NCI-H146 treated with DMSO at 0.1 percent for 48 hours (cell line): ENCODE measurements around the gene WBP1L.
"Not testable (repeated sequence)": the region's sequence is repeated elsewhere in the genome, so short reads cannot be mapped to it uniquely, and the experiment has no call there.

ENCODE experiments used
- DNase-seq: peaks from one replicate; lab custom pipeline; 2025; ENCODE audit not compliant: unreplicated experiment; lab: John Stamatoyannopoulos, UW

The WBP1L gene

DNA sequence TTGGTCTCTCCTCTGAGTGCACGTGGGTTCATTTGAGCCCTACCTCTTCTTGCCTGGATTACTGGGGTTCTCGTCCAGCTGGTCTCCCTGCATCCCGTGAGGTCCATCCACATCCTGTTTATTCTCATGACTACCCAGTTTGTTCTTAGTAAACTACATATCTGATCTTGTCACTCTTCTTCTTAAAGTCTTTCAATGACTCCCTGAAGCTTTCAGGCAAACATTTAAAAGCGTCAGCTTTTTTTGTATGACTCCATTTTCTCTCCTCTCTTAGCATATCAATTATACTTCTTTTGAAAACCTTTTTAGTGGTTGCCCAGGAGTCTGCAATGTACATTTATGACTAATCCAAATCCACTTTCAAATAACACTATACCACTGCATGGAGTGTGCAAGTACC is 21.8 kb upstream of the WBP1L start:
- no peak for DNase-seq

GRCh38 chr10:102723989-102724388 is 19.8 kb upstream of the WBP1L start:
- DNase-seq = no peak

DNA sequence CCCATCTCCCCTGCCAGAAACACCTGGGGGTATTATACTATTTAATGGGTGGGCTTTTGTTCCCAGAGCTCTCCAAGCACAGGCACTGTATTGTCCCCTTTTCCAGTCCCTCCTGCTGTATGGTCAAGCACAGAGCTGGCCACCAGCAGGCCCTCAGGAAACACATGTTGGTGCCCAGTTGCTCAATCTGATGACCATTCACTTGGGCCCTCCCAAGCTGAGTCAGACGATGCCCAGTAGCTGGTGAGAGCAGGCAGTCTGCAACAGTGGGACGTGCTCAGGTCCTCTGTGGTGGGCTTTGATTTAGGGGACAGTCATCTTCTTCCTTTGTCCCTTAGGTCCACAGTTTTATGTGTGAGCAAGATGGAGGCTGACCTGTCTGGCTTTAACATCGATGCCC is 17.5 kb upstream of the WBP1L start:
- DNase-seq = no peak

GRCh38 chr10:102727037-102727818 is 16.5 kb upstream of the WBP1L start:
- no peak for DNase-seq

GRCh38 chr10:102729029-102730026 is 14.4 kb upstream of the WBP1L start:
- DNase-seq = peak; percentile 14

DNA sequence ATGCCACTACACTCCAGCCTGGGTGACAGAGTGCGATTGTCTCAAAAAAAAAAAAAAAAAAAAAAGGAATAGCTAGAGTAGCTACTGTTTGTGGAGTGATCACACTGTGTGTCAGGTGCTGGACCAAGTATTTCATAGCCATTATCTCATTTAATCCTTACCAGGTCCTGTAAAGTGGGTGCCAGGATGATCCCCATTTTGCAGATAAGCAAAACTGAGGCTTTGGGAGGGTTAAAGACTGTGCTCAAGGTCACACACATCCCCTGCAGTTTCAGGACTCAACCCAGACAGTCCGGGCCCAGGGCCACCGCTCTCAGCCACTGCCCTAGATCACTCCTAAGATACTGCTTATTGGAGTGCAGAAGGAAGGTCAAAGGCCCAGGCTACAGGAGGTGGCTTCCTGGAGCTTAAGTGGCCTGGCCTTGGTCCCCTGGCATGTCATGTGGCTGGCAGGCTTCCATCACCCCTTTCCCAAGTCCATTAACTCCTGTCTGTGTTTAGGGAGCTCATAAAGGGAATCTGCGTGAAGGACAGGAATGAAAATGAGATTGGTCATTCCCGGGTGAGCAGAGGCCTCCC is 12.4 kb upstream of the WBP1L start:
- no peak for DNase-seq

GRCh38 chr10:102732661-102733060 is 11.1 kb upstream of the WBP1L start:
- DNase-seq = no peak

DNA sequence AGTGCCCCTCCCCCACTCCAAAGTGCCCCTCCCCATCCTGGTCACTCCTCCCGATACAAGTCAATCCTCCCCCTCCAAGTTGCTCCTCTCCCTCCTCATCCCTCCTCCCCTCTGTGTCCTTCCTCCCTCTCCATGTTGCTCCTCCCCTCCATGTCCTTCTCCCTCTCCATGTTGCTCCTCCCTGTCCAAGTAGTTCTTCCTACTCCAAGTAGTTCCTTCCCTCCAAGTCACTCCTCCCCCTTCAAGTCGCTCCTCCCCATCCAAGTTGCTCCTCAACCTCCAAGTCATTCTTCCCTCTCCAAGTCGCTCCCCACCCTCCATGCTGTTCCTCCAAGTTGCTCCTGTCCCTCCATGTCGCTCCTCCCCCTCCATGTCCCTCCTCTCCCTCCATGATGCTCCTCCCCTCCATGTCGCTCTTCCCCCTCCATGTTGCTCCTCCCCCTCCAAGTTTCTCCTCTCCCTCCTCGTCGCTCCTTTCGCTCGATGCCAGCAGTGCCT is 8.6 kb upstream of the WBP1L start:
- no peak for DNase-seq

- no peak for DNase-seq
Measured at GRCh38 chr10:102738692-102739121, 5.0 kb upstream of the WBP1L start.

DNA sequence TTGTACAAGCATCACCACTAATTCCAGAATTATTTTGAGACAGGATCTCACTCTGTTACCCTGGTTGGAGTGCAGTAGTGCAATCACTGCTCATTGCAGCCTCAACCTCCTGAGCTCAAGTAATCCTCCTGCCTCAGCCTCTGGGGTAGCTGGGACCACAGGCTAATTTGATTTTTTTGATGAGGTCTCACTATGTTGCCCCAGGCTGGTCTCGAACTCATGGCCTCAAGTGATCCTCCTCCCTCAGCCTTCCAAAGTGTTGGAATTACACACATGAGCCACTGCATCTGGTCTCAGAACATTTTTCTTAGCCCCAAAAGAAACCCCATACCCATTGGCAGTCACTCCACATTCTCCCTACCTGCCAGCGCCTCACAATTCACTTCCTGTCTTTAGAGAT is 3.5 kb upstream of the WBP1L start:
- no peak for DNase-seq

- DNase-seq = no peak
Measured at GRCh38 chr10:102741726-102742237, 2.0 kb upstream of the WBP1L start.

GRCh38 chr10:102742313-102742712 is 1.4 kb upstream of the WBP1L start:
- not testable (repeated sequence) for DNase-seq

- peak; percentile 36 for DNase-seq
Measured at GRCh38 chr10:102743078-102743587, 615 bp upstream of the WBP1L start.

GRCh38 chr10:102744374-102745051 is 765 bp downstream of the WBP1L start:
- no peak for DNase-seq

DNA sequence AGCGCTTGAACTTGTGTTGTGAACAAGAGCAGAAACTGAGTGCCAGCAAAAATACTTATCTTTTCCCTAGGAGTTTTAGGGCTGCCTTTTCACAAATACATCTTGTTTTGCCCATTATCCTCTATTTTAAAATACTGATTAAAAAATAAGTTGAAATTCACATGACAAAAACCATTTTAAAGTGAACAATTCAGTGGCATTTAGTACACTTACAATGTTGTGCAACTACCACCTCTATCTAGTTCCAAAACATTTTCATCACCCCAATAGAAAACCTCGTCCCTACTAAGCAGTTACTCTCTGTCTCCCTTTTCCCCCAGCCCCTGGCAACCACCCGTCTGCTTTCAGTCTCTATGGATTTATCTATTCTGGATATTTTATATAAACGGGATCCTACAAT is 1.4 kb downstream of the WBP1L start:
- no peak for DNase-seq

DNA sequence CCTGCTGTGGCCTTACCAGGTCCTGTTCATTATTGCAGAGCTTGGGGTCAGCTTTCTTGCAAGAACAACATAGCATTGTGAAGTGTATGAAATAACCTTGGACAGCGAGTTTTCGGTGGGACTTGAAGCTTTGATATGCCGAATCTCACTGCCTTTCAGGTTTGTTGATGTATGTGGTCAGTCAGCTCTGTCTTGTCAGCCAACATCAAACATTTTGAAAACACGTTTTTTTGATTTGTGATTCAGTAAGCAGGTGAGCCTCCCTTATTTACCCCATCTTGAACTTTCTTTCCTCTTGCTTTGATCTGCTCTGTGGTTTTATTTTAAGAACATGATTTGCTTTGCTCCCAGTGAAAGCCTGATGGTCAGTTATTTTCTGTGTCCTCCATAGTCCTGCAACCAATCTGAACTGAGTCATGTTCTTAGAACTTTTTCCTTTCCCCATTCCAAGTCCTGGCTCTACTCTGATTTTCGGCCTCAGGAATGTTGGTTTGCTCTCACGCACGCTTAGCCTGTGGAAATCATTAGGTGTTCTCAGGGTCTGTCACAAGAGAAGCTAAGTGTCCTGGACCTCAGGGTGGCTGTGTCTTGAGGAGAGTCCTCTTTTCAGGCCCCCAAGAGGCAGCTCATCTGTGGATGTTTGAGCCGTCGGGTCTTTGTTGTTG is 8.7 kb downstream of the WBP1L start:
- no peak for DNase-seq

DNA sequence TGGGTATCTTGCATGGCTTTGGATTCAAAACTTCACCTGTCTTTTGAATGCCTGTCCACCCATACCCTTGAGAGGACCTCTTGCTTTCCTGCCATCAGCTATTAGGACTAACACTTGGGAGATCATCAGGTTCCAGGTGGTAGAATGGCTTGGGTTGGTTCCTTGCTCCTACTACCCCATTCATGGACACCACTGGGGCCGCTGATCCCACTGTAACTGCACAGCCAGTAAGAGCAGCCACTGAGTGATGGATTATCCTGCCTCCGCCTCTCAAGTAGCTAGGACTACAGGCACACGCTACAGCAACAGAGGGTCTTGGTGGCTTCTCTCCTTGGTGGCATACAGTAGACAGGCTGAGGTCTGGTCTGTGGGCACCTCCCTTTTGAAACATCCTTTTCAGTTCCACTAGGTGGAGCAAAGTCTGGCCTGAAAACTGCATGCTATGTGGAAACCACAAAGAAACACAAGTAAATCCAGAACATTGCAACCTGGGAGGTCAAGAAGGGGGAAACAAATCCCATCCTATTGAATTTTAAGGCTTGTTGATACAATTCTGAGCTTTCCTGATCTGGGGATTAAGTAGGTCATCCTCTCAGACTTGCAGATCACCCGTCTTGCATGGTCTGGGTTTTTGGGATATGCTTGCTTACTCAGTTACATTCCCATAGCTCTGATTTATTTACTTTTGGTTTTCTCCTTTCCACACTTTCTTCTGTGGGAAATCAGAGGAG is 9.4 kb downstream of the WBP1L start:
- no peak for DNase-seq

DNA sequence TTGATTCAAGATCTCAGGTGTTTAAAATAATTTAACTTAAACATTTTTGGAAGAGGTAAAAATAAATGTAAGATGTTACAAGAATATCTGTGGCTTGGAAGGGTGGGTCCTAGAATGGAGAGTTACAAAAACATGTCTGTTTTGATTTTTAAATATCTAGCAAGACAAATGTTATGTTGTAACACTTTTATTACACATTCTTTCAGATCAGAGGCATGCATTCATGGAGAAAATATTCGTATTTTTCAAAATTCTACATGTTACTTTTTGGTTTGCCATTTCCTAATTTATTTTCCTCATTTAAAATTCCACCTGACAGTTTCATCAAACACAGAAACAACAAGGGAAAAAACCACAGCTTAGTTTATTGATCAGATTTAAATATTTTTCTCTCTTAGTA is 10.0 kb downstream of the WBP1L start:
- DNase-seq = no peak

DNA sequence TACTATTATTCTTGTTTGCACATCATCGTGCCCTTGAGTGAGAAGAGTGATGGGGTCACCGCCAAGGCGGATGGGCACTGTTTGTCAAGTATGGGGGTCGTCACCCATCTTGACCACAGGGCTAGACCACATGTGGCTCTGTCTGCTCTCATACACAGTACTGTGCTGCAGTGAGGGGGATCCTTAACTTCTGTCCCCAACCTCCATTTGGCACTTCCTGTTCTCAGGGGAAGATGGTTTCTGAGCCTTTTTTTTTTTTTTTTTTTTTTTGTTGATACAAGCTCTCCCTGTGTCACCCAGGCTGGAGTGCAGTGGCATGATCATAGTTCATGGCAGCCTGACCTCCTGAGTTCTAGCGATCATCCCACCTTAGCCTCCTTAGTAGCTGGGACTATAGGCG is 13.6 kb downstream of the WBP1L start:
- DNase-seq = no peak
